GM12801 (cell line): Measurements from ENCODE around the gene CASZ1.

Experiments used
- CTCF ChIP-seq: IDR thresholded peaks from one replicate; pipeline ENCODE4 v1.5.1; 2011; ENCODE audit warnings: control low read depth; ENCODE audit not compliant: insufficient read length; ENCODE audit errors: extremely low read depth

Gene CASZ1

GRCh38 chr1:10658396-10659066 lies 137.9 kb downstream of the CASZ1 start:
- no peak for TF ChIP-seq CTCF

GRCh38 chr1:10657088-10657847 lies 139.2 kb downstream of the CASZ1 start:
- no peak for TF ChIP-seq CTCF

GRCh38 chr1:10656431-10656830 lies 140.0 kb downstream of the CASZ1 start:
- TF ChIP-seq CTCF = no peak

GRCh38 chr1:10655002-10655401 lies 141.4 kb downstream of the CASZ1 start:
- no peak for TF ChIP-seq CTCF

- no peak for TF ChIP-seq CTCF
Measured at GRCh38 chr1:10653370-10654125, 142.9 kb downstream of the CASZ1 start.

GRCh38 chr1:10652626-10653025 lies 143.8 kb downstream of the CASZ1 start:
- no peak for TF ChIP-seq CTCF

GRCh38 chr1:10651793-10652192 lies 144.7 kb downstream of the CASZ1 start:
- TF ChIP-seq CTCF = no peak
